ENCODE results near the gene SGCA. TPM values are rescaled to one million over a fixed set of nuclear protein-coding genes. Genes with fewer than 3 reads are reported as not detected.

The SGCA gene
- total RNA-seq, 2 experiments from 2014 or later: not detected

DNA sequence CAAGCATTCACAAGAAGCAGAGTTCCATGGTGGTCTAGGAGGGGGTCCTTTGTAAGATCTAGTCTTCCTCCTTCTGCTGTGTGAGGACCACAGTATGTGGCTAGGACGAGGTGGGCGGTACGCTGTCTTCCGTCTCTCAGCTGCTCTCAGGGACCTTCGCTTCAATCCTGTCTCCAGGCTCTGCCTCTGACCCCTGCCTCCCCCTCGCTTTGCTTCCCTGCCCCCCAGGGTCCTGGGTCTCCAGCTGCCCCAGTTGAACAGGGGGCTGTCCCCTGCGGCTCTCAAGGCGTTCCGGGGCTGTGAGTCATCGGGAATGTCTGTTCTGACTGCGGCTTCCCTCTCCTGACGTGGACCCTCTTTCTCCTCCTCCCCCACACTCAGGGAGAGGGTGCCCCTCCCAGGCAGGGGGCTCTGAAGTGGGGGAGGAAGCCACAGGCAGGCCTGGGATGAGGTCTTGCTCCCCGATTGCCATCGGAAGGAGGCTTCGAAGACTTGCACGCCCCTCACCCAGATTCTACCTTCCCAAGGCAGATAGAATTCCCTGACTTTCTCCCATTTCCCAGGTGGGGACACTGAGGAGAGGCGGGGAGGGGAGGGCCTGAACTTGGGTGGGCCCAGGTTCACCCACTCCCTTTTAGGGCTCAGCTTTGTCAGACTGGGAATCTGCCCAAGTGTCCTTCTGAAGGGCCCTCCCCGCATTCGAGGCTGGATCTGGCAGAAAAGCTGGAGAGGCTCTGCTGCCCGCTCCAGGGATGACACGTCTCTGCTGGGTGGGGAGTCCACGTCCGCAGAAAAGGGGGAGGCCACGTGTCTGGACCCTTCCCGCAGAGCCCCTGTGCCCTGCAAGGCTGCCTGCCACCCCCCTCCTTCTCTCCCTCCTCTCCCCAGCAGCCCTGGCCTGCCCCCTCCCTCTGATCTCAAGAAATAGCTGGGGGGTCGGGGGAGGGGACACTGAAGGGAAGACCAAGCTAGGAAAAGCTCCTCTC, 44.7 kb downstream of the SGCA start:
- Mint-ChIP-seq H3K4me1 (ENCODE audit: low read depth) (peaks cover 14% of the 10 kb centered on the region), H3K27ac (no peak overlapping the region), H3K4me3 (no peak overlapping the region), H3K27me3 (peaks cover 53% of the 10 kb centered on the region), H3K9me3 (no peaks in the 10 kb centered on the region), H3K36me3 (ENCODE audit: low read depth) (no peaks in the 10 kb centered on the region)
- TF ChIP-seq, protein P1, sequence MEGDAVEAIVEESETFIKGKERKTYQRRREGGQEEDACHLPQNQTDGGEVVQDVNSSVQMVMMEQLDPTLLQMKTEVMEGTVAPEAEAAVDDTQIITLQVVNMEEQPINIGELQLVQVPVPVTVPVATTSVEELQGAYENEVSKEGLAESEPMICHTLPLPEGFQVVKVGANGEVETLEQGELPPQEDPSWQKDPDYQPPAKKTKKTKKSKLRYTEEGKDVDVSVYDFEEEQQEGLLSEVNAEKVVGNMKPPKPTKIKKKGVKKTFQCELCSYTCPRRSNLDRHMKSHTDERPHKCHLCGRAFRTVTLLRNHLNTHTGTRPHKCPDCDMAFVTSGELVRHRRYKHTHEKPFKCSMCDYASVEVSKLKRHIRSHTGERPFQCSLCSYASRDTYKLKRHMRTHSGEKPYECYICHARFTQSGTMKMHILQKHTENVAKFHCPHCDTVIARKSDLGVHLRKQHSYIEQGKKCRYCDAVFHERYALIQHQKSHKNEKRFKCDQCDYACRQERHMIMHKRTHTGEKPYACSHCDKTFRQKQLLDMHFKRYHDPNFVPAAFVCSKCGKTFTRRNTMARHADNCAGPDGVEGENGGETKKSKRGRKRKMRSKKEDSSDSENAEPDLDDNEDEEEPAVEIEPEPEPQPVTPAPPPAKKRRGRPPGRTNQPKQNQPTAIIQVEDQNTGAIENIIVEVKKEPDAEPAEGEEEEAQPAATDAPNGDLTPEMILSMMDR (IDR thresholded peaks at IDR 0.05): no peak
- intact Hi-C loops (cut with DNase I, micrococcal nuclease): no loop called here
- Histone ChIP-seq H3K27me3 (ENCODE audit: control insufficient read depth in 1 of 2, insufficient read depth in 2 of 2, low read length in 2 of 2) (peaks cover 17 to 41% of the 10 kb centered on the region in 2 experiments), H3K4me3 (ENCODE audit: low read length) (no peak overlapping the region), H3K27ac (ENCODE audit: low read depth in 1 of 2, low read length in 2 of 2) (no peak overlapping the region), H3K9me3 (ENCODE audit: control insufficient read depth in 1 of 2, insufficient read depth in 1 of 2, low read length in 2 of 2) (no peaks in the 10 kb centered on the region), H3K4me1 (ENCODE audit: insufficient read depth, low read length) (peaks cover 3% of the 10 kb centered on the region), H3K36me3 (ENCODE audit: insufficient read depth, low read length) (no peaks in the 10 kb centered on the region)
- ChIA-PET POLR2A (no interaction called here), CTCF (no interaction called here)
- no peak for ATAC-seq (ENCODE audit: poor library complexity)
- no peak for DNase-seq

DNA sequence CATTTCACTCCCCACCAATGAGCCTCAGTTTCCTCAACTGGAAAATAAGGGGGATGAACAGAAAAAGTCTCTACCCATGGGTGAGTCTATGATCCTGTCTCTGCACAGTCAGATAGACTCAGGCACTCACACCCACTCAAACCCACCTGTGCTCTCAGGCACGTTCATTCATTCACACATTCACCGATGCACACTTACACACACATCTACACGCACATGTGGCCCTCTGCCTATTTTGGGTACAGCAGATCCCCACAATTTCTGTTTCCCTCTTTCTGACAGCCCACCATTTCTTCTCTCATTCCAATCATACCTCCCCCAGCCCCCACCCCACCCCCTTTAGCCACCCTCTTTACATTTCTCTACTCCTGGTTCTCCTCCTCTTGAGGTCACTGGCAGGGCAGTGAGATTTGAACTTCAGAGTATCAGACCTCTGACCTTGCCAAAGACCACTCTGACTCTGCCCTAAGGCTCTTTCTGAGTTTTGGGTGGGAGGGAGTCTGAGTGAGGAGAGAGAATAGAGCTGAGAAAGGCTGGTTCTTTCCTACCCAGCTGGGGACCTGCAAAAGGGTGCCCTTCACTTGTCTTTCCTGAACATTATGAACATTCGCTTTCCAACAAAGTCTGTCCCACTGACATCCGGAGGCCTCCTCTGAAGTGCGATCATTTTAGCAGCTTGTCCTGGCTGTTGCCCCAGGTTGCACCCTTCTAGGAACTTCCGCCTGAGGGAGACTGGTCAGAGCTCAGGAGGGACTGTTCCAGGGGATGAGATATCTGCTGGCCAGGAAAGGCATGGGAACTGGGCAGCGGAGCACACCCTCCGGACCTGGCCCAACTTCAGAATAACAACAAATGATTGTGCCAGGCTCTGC, 45.7 kb downstream of the SGCA start:
- H3K4me3 Mint-ChIP-seq: no peak overlapping the region
- TF ChIP-seq, protein P1 (IDR thresholded peaks at IDR 0.05): no peak
- H3K36me3 Mint-ChIP-seq (ENCODE audit: low read depth): no peaks in the 10 kb centered on the region
- peaks cover 14 to 34% of the 10 kb centered on the region in 2 experiments for H3K27me3 ChIP-seq (ENCODE audit: control insufficient read depth in 1 of 2, insufficient read depth in 2 of 2, low read length in 2 of 2)
- H3K4me3 ChIP-seq (ENCODE audit: low read length): no peak overlapping the region
- peaks cover 44% of the 10 kb centered on the region for H3K27me3 Mint-ChIP-seq
- ATAC-seq (ENCODE audit: poor library complexity): no peak
- DNase-seq: no peak
- H3K4me1 Mint-ChIP-seq (ENCODE audit: low read depth): peaks cover 14% of the 10 kb centered on the region
- H3K27ac Mint-ChIP-seq: no peak overlapping the region
- H3K9me3 Mint-ChIP-seq: no peaks in the 10 kb centered on the region
- no peaks in the 10 kb centered on the region for H3K9me3 ChIP-seq (ENCODE audit: control insufficient read depth in 1 of 2, insufficient read depth in 1 of 2, low read length in 2 of 2)
- intact Hi-C loops (cut with DNase I, micrococcal nuclease): no loop called here
- H3K4me1 ChIP-seq (ENCODE audit: insufficient read depth, low read length): peaks cover 3% of the 10 kb centered on the region
- CTCF ChIA-PET: no interaction called here
- no peaks in the 10 kb centered on the region for H3K36me3 ChIP-seq (ENCODE audit: insufficient read depth, low read length)
- no peak overlapping the region for H3K27ac ChIP-seq (ENCODE audit: low read depth in 1 of 2, low read length in 2 of 2)
- POLR2A ChIA-PET: no interaction called here

DNA sequence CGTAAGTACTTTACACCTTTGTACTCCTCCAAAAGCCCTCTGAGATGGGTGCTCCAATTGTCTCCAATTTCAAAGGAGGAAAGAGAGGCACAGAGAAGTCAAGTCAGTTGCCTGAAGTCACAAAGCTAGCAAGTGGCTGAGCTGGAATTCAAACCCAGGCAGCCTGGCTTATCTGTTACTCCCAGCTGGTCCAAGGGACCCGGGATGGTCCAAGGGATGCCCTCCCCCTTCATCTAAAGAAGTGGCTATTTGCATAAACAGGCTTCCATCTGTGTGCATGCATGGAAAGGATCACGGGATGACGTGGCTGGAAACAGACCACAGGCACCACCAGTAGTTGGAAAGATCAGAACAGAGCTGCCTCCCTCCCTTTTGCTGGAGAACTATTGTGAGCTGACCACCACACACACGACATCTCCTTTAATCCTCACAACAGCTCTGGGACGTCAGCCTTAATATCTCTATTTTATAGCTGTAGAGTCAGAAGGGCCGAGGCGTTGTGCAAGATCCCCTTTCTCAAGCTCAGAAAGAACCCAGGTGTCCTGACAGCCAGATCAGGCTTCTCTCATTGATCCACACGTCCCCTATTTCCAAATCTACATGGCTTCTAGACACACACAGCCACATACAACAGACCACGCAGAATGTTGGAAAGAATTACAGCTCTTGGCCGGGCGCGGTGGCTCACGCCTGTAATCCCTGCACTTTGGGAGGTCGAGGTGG, 46.5 kb downstream of the SGCA start:
- H3K4me3 Mint-ChIP-seq: no peak overlapping the region
- H3K27ac Mint-ChIP-seq: no peak overlapping the region
- Histone ChIP-seq H3K27me3 (ENCODE audit: control insufficient read depth in 1 of 2, insufficient read depth in 2 of 2, low read length in 2 of 2) (peaks cover 10 to 29% of the 10 kb centered on the region in 2 experiments), H3K4me1 (ENCODE audit: insufficient read depth, low read length) (no peaks in the 10 kb centered on the region), H3K9me3 (ENCODE audit: control insufficient read depth in 1 of 2, insufficient read depth in 1 of 2, low read length in 2 of 2) (no peaks in the 10 kb centered on the region), H3K4me3 (ENCODE audit: low read length) (no peak overlapping the region), H3K36me3 (ENCODE audit: insufficient read depth, low read length) (no peaks in the 10 kb centered on the region), H3K27ac (ENCODE audit: low read depth in 1 of 2, low read length in 2 of 2) (no peak overlapping the region)
- CTCF ChIA-PET: interaction anchor here (1.6 kb wide), 1 partner anchor 12 kb away, joined by 5 read pairs; no protein-coding TSS in a partner anchor
- H3K27me3 Mint-ChIP-seq: peaks cover 36% of the 10 kb centered on the region
- DNase-seq: no peak
- H3K4me1 Mint-ChIP-seq (ENCODE audit: low read depth): peaks cover 6% of the 10 kb centered on the region
- ATAC-seq (ENCODE audit: poor library complexity): no peak
- H3K36me3 Mint-ChIP-seq (ENCODE audit: low read depth): no peaks in the 10 kb centered on the region
- POLR2A ChIA-PET: interaction anchor here (0.5 kb wide), 1 partner anchor 152 kb away, joined by 3 read pairs; no protein-coding TSS in a partner anchor
- intact Hi-C loops (cut with DNase I, micrococcal nuclease): no loop called here
- no peaks in the 10 kb centered on the region for H3K9me3 Mint-ChIP-seq
- TF ChIP-seq, protein P1 (IDR thresholded peaks at IDR 0.05): no peak

Measured in CD4-positive, alpha-beta T cell (primary cell).